NCI-H2196 (cell line): ENCODE measurements around the gene TRAF7.

ENCODE experiments used
- DNase-seq: peaks from one replicate; lab custom pipeline; 2025; ENCODE audit not compliant: unreplicated experiment; lab: John Stamatoyannopoulos, UW

Gene TRAF7

GRCh38 chr16:2213817-2214718, 58.5 kb downstream of the TRAF7 start:
- DNase-seq = no peak

DNA sequence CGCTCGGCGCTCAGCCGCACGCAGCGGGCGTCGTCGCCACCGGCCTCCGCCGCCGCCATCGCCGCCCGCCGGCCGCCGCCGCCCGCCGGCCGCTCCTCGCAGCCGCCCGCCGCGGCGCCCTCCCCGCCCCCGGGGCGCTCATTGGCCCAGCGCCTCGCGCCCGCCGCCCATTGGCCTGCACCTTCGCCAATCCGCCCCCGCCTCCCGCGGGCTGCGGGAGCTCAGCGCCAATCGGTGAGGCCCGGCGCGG, 59.1 kb downstream of the TRAF7 start, which contains the start of gene PGP:
TSS of gene PGP (minus strand) at position 122 of the 250 bp plus-strand sequence. CDS start at position 59, 63 bp downstream.
- no peak for DNase-seq

GRCh38 chr16:2216330-2216729, 60.7 kb downstream of the TRAF7 start:
- no peak for DNase-seq

GRCh38 chr16:2223221-2223941, 67.8 kb downstream of the TRAF7 start, which contains the start of gene E4F1:
Gene E4F1, plus strand, starts transcription at chr16:2223591. Its CDS starts 23 bp downstream, at chr16:2223614.
- DNase-seq = peak; percentile 99

DNA sequence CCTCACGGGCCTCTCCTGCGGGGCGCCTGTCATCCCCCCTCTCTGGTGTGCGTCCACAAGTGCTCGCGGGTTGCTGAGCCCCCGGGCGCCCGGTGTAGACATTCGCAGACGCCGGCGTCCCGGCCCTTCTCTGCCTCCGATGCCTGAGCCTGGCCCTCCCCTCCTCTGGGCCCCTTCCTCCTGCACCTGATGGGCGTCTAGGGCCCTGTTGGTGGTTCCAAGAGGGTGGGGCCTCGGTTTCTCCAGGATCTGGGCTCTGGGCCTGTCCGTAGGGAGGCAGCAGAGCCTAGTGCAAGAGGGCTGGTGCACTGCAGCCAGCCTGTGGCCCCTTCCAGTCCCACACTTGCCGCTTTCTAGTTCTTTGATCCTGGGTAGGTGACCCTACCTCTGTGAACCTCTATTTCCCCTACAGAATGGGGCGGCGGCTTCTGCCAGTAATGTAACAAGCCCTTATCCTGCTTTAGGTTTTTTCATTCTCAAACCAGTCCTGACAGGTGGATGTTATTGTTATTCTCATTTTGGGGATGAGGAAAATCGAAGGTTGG, 68.4 kb downstream of the TRAF7 start:
- DNase-seq = peak; percentile 38

DNA sequence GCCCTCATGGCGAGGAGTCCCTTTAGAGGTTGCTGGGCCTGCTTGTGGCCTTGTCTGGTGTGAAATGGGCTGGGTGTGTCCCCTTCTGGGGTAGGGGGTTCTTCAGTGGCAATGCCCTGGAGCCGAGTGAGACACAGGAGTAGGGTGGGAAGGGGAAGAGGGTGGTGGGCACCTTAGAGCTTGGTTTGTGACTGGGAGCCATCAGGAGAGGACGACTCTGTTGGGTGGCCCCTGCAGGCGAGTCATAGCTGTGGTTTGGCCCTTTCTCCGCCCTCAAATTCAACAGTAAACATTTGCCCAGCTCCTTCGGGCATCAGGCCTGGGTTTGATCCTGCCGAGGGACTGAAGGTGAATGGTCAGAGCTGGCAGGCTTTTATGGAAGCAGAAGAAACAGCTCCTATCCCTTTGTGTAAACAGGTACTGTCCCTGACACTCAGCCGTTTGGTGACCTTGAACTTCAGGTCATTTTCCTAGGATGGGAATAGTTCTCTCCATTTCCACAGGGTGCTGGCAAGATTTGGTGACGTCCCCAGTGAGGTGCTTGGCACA, 70.7 kb downstream of the TRAF7 start:
- peak; percentile 39 for DNase-seq

DNA sequence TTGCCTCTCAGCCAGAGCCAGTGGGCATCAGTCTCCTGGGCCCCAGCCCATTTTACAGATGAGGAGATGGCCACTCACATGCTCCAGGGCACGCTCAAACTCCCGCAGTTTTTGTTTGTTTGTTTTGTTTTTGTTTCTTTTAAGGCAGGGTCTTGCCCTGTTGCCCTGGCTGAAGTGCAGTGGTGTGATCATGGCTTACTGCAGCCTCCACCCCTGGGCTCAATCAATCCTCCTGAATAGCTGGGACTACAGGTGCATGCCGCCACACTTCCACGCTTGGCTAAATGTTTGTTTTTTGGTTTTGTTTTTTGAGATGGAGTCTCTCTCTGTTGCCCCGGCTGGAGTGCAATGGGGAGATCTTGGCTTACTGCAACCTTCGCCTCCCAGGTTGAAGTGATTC, 71.3 kb downstream of the TRAF7 start:
- no peak for DNase-seq
